HCT116 (cell line): ENCODE measurements around the gene IL1B. TPM values are rescaled to one million over a fixed set of nuclear protein-coding genes. Genes with fewer than 3 reads are reported as not detected.

ENCODE experiments used
- ATAC-seq: fragments of 200-7000 bp; cut with Tn5 transposase; 2 replicates; pipeline ENCODE4 v1.9.1; 2020; ENCODE audit warnings: mild to moderate bottlenecking, moderate library complexity
- BruUV-seq: library from RNA; stranded (reverse); fragments of 400-500 nt; replicated peaks from 2 replicates; lab custom pipeline; 2021; lab: Mats Ljungman, UMichigan
- CTCF ChIA-PET: fragments of 300-600 bp; sonication (Branson Sonifier 250); formaldehyde crosslinking; loops from one replicate; lab custom pipeline; 2021; ENCODE audit warnings: antibody characterized with exemption; lab: Charles Lee
- POLR2A ChIA-PET: fragments of 300-600, 350-600 bp; sonication (Branson Sonifier 250); formaldehyde crosslinking; loops from one replicate; lab custom pipeline; 2021; ENCODE audit warnings: antibody characterized with exemption; lab: Charles Lee
- RAD21 ChIA-PET, 2 experiments: fragments of 300-600 bp; sonication (Branson Sonifier 250); formaldehyde crosslinking; loops; one replicate each; lab custom pipeline; 2023; ENCODE audit warnings: low total read pairs in 2 of 2; ENCODE audit not compliant: uncharacterized antibody in 2 of 2, unreplicated experiment in 2 of 2, low non-redundant PET in 1 of 2; lab: Charles Lee
- DNase-seq: peaks from one replicate; pipeline ENCODE4 v3.0.0-alpha.2; 2010; ENCODE audit warnings: low read depth, low spot score
- H2AFZ ChIP-seq: fragments of 200-600 bp; shearing (Covaris generic), sonication (generic); 2 replicates; pipeline ENCODE4 v1.6.1; 2017; ENCODE audit warnings: low read depth, mixed run types, mixed read lengths, antibody characterized with exemption, low read length; ENCODE audit not compliant: poor library complexity, severe bottlenecking
- H3K27ac ChIP-seq: 2 replicates; pipeline ENCODE4 v1.5.1; 2012; ENCODE audit warnings: low read depth, low read length
- H3K27me3 ChIP-seq: fragments of 200-600 bp; sonication (generic); 2 replicates; pipeline ENCODE4 v1.6.1; 2016; ENCODE audit warnings: mixed run types, low read length, mixed read lengths; ENCODE audit not compliant: insufficient read depth
- H3K36me3 ChIP-seq, 2 experiments: fragments of 200-500 bp in 1 of 2; fragments of 200-600 bp in 1 of 2; sonication (Bioruptor generic) in 1 of 2; sonication (generic) in 1 of 2; 2 replicates each; pipeline versions ENCODE4 v1.5.1 to v1.6.1; 2014 to 2016; ENCODE audit warnings: low read length in 2 of 2, inconsistent platforms in 1 of 2, mixed read lengths in 1 of 2, mixed run types in 1 of 2; ENCODE audit not compliant: insufficient read depth in 2 of 2, control insufficient read depth in 1 of 2
- H3K4me1 ChIP-seq, 2 experiments: fragments of 200-600 bp in 1 of 2; sonication (generic) in 1 of 2; 2 replicates each; pipeline versions ENCODE4 v1.5.1 to v1.6.1; 2012 to 2017; ENCODE audit warnings: low read length in 2 of 2, inconsistent platforms in 1 of 2, mild to moderate bottlenecking in 1 of 2, mixed read lengths in 1 of 2, mixed run types in 1 of 2, moderate library complexity in 1 of 2; ENCODE audit not compliant: insufficient read depth in 2 of 2, control insufficient read depth in 1 of 2
- H3K4me2 ChIP-seq: fragments of 200-600 bp; sonication (generic); 2 replicates; pipeline ENCODE4 v1.6.1; 2017; ENCODE audit warnings: mixed run types, low read length, mixed read lengths
- H3K4me3 ChIP-seq, 2 experiments: fragments of 200-600 bp in 1 of 2; sonication (generic) in 1 of 2; replicated peaks in 1 of 2; 2 replicates each; pipeline ENCODE4 v1.5.1; 2011 to 2016; ENCODE audit warnings: low read length in 2 of 2, control low read depth in 1 of 2, low read depth in 1 of 2, mild to moderate bottlenecking in 1 of 2, mixed read lengths in 1 of 2, mixed run types in 1 of 2
- H3K79me2 ChIP-seq: fragments of 200-600 bp; sonication (generic); 2 replicates; pipeline ENCODE4 v1.6.1; 2017; ENCODE audit warnings: mild to moderate bottlenecking, mixed run types, low read length, moderate library complexity, mixed read lengths; ENCODE audit not compliant: insufficient read depth
- H3K9ac ChIP-seq: fragments of 200-600 bp; sonication (generic); 2 replicates; pipeline ENCODE4 v1.6.1; 2016; ENCODE audit warnings: low read length, mixed read lengths
- H3K9me2 ChIP-seq: fragments of 200-600 bp; sonication (generic), shearing (Covaris generic); 2 replicates; pipeline ENCODE4 v1.6.1; 2017; ENCODE audit warnings: mixed run types, mild to moderate bottlenecking, moderate library complexity; ENCODE audit not compliant: insufficient read depth
- H3K9me3 ChIP-seq, 2 experiments: fragments of 200-500 bp in 1 of 2; fragments of 200-600 bp in 1 of 2; sonication (Bioruptor generic) in 1 of 2; sonication (generic) in 1 of 2; 2 replicates each; pipeline ENCODE4 v1.6.1; 2014 to 2017; ENCODE audit warnings: low read length in 2 of 2, mixed read lengths in 2 of 2, inconsistent platforms in 1 of 2, low read depth in 1 of 2, mild to moderate bottlenecking in 1 of 2, mixed run types in 1 of 2, moderate library complexity in 1 of 2; ENCODE audit not compliant: control insufficient read depth in 1 of 2, insufficient read depth in 1 of 2
- H4K20me1 ChIP-seq: fragments of 200-600 bp; sonication (generic), shearing (Covaris generic); 2 replicates; pipeline ENCODE4 v1.6.1; 2017; ENCODE audit warnings: mixed run types, mild to moderate bottlenecking, moderate library complexity; ENCODE audit not compliant: insufficient read depth
- EGR1 ChIP-seq: IDR thresholded peaks from 2 replicates; pipeline ENCODE4 v1.6.1; 2012; ENCODE audit warnings: low read depth
- ELF1 ChIP-seq: IDR thresholded peaks from 2 replicates; pipeline ENCODE4 v1.6.1; 2012; ENCODE audit warnings: low read depth, borderline replicate concordance
- EZH2phosphoT487 ChIP-seq: fragments of 200-600 bp; IDR thresholded peaks from 2 replicates; pipeline ENCODE4 v1.6.1; 2018; ENCODE audit warnings: antibody characterized with exemption, borderline replicate concordance
- FOSL1 ChIP-seq: IDR thresholded peaks from 2 replicates; pipeline ENCODE4 v1.6.1; 2012; ENCODE audit warnings: low read depth
- POLR2AphosphoS5 ChIP-seq: IDR thresholded peaks from 2 replicates; pipeline ENCODE4 v1.6.1; 2011; ENCODE audit warnings: mild to moderate bottlenecking, low read depth, low read length, moderate library complexity
- ZFX ChIP-seq: fragments of 450-650 bp; IDR thresholded peaks from 2 replicates; pipeline ENCODE4 v1.6.1; 2017
- intact Hi-C: fragments of 100-400 bp; cut with micrococcal nuclease; formaldehyde crosslinking; loops from 2 replicates; pipeline ENCODE4 v1.10.0; 2022
- total RNA-seq: library from RNA; stranded (reverse); gene quantifications from one replicate; pipeline ENCODE4 v1.2.1, GENCODE V29; 2021; ENCODE audit not compliant: unreplicated experiment
- TF ChIP-seq, protein P1 (sequence below), 3 experiments: fragments of 200-600 bp in 1 of 3; sonication (generic) in 1 of 3; IDR thresholded peaks in 2 of 3; conservative IDR thresholded peaks in 1 of 3; 2 replicates each; pipeline ENCODE4 v1.5.1; 2012 to 2017; ENCODE audit warnings: low read depth in 2 of 3, low read length in 2 of 3, antibody characterized with exemption in 1 of 3, borderline replicate concordance in 1 of 3, control low read depth in 1 of 3, mild to moderate bottlenecking in 1 of 3, mixed read lengths in 1 of 3, mixed run types in 1 of 3, moderate library complexity in 1 of 3; ENCODE audit not compliant: insufficient read depth in 1 of 3

Gene IL1B
- total RNA-seq, 1 experiment from 2014 or later, result not detected

DNA sequence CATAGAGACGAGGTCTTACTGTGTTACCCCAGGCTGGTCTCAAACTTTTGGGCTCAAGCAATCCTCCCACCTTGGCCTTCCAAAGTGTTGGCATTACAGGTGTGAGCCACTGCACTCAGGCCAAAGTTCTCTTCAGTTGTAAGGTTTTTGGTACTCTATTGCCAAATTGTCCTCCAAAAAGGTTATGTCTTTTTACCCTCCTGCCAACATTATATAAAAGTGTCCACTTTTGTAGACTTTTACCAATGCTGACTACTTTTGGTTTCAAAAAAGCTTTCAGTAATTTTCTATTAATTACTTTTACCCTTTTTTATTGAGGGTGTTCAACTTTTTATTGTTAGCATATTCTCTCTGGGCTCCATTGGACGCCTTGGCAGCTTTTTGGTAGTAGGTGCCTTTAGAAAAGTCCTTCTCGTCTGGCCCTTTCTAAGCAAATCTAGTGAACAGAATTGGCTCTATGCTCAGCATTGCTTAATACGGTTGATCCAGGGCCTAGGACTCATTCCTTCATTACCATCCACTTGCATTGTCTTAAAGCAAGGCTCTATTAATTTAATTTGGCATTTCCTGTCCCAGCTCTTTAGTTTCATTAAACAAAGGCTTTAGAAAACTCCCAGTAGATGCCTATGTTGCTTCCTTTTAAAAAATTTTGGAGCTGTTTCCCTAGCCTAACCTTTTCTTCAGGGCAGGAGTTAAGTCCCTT is 35.5 kb downstream of the IL1B start:
- no TSS peak for BruUV-seq
- Histone ChIP-seq H3K27me3 (no peaks in the 10 kb centered on the region), H3K9me2 (no peaks in the 10 kb centered on the region), H3K36me3 (no peaks in the 10 kb centered on the region), H3K79me2 (no peaks in the 10 kb centered on the region), H3K27ac (no peak overlapping the region), H3K4me3 (no peak overlapping the region), H4K20me1 (no peaks in the 10 kb centered on the region), H3K4me2 (no peak overlapping the region), H3K4me1 (no peaks in the 10 kb centered on the region), H3K9me3 (no peaks in the 10 kb centered on the region), H3K9ac (no peak overlapping the region), H2AFZ (no peak overlapping the region)
- ChIA-PET POLR2A (no interaction called here), CTCF (interaction anchor here (0.7 kb wide), 1 partner anchor 140 kb away, joined by 3 read pairs; no protein-coding TSS in a partner anchor), RAD21 (no interaction called here)
- ATAC-seq, result no peak
- TF ChIP-seq EZH2phosphoT487, result no peak
- TF ChIP-seq POLR2AphosphoS5, result no peak
- no peak for TF ChIP-seq ZFX
- TF ChIP-seq FOSL1, result no peak
- no peak for TF ChIP-seq ELF1
- TF ChIP-seq EGR1, result no peak
- TF ChIP-seq, protein P1, sequence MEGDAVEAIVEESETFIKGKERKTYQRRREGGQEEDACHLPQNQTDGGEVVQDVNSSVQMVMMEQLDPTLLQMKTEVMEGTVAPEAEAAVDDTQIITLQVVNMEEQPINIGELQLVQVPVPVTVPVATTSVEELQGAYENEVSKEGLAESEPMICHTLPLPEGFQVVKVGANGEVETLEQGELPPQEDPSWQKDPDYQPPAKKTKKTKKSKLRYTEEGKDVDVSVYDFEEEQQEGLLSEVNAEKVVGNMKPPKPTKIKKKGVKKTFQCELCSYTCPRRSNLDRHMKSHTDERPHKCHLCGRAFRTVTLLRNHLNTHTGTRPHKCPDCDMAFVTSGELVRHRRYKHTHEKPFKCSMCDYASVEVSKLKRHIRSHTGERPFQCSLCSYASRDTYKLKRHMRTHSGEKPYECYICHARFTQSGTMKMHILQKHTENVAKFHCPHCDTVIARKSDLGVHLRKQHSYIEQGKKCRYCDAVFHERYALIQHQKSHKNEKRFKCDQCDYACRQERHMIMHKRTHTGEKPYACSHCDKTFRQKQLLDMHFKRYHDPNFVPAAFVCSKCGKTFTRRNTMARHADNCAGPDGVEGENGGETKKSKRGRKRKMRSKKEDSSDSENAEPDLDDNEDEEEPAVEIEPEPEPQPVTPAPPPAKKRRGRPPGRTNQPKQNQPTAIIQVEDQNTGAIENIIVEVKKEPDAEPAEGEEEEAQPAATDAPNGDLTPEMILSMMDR (IDR thresholded peaks at IDR 0.05 in 2 of 3, conservative IDR thresholded peaks at IDR 0.05 in 1 of 3; ENCODE audit: borderline replicate concordance in 1 of 3, insufficient read depth in 1 of 3, low read depth in 2 of 3, low read length in 2 of 3), result no peak
- DNase-seq, result no peak
- intact Hi-C loops, result no loop called here
